GM21423 (cell line): ENCODE data around the gene PCSK6.
"Not testable (repeated sequence)": the region's sequence is repeated elsewhere in the genome, so short reads cannot be mapped to it uniquely, and the experiment has no call there.

Source experiments
- ATAC-seq: cut with Tn5 transposase; IDR thresholded peaks from one replicate; pipeline ENCODE4 v1.9.1; 2021; ENCODE audit warnings: mild to moderate bottlenecking, moderate library complexity; ENCODE audit not compliant: unreplicated experiment

Gene PCSK6

GRCh38 chr15:101463696-101464095 lies 25.8 kb downstream of the PCSK6 start:
- not testable (repeated sequence) for ATAC-seq

- no peak for ATAC-seq
Measured at GRCh38 chr15:101463270-101463669, 26.2 kb downstream of the PCSK6 start.

GRCh38 chr15:101461097-101461496 lies 28.4 kb downstream of the PCSK6 start:
- no peak for ATAC-seq

GRCh38 chr15:101459579-101460300 lies 29.8 kb downstream of the PCSK6 start:
- no peak for ATAC-seq

- no peak for ATAC-seq
Measured at GRCh38 chr15:101458908-101459578, 30.5 kb downstream of the PCSK6 start.

GRCh38 chr15:101458158-101458900 lies 31.2 kb downstream of the PCSK6 start:
- no peak for ATAC-seq

- no peak for ATAC-seq
Measured at GRCh38 chr15:101457696-101458095, 31.8 kb downstream of the PCSK6 start.

- ATAC-seq, result no peak
Measured at GRCh38 chr15:101456057-101456739, 33.3 kb downstream of the PCSK6 start.

GRCh38 chr15:101455291-101456025 lies 34.0 kb downstream of the PCSK6 start:
- no peak for ATAC-seq

GRCh38 chr15:101454781-101455180 lies 34.7 kb downstream of the PCSK6 start:
- not testable (repeated sequence) for ATAC-seq

- ATAC-seq, result no peak
Measured at GRCh38 chr15:101454365-101454764, 35.1 kb downstream of the PCSK6 start.

- ATAC-seq, result no peak
Measured at GRCh38 chr15:101453123-101454120, 36.1 kb downstream of the PCSK6 start.

GRCh38 chr15:101452572-101452971 lies 36.9 kb downstream of the PCSK6 start:
- ATAC-seq, result no peak

GRCh38 chr15:101451846-101452245 lies 37.7 kb downstream of the PCSK6 start:
- ATAC-seq, result no peak

- no peak for ATAC-seq
Measured at GRCh38 chr15:101451266-101451799, 38.2 kb downstream of the PCSK6 start.

GRCh38 chr15:101450403-101451265 lies 38.9 kb downstream of the PCSK6 start:
- ATAC-seq, result no peak

GRCh38 chr15:101449471-101450402 lies 39.8 kb downstream of the PCSK6 start:
- no peak for ATAC-seq
